HEK293 (cell line): ENCODE measurements around the gene GRB10.

Experiments used
- CTCF ChIA-PET: fragments of 350-600 bp; formaldehyde crosslinking; extraction: SDS; loops from one replicate; lab custom pipeline; 2021; ENCODE audit warnings: antibody characterized with exemption; lab: Yijun Ruan, JAX
- POLR2A ChIA-PET: fragments of 300-600 bp; formaldehyde crosslinking; extraction: SDS; loops from one replicate; lab custom pipeline; 2020; ENCODE audit warnings: antibody characterized with exemption, inconsistent platforms; lab: Yijun Ruan, JAX
- H3K27ac ChIP-seq: fragments of 200-500 bp; sonication (Bioruptor generic); 2 replicates; pipeline ENCODE4 v1.5.1; 2014; ENCODE audit warnings: low read depth, low read length, control low read depth, inconsistent platforms; ENCODE audit errors: extremely low read depth
- H3K36me3 ChIP-seq, 2 experiments: fragments of 200-500 bp in 1 of 2; sonication (Bioruptor generic) in 1 of 2; 1 replicate in 1 of 2; 2 replicates in 1 of 2; pipeline ENCODE4 v1.5.1; 2014 to 2017; ENCODE audit warnings: inconsistent platforms in 2 of 2, low read length in 2 of 2; ENCODE audit not compliant: control insufficient read depth in 2 of 2, insufficient read depth in 1 of 2
- H3K4me1 ChIP-seq: fragments of 200-500 bp; sonication (Bioruptor generic); 2 replicates; pipeline ENCODE4 v1.5.1; 2014; ENCODE audit warnings: mild to moderate bottlenecking, low read length, inconsistent platforms; ENCODE audit not compliant: control insufficient read depth, insufficient read depth
- H3K4me3 ChIP-seq: 2 replicates; pipeline ENCODE4 v1.5.1; 2011; ENCODE audit warnings: low read depth, mild to moderate bottlenecking, control low read depth, low read length, moderate library complexity
- H3K9me3 ChIP-seq: fragments of 200-500 bp; sonication (Bioruptor generic); 2 replicates; pipeline ENCODE4 v1.5.1; 2014; ENCODE audit warnings: low read depth, low read length, inconsistent platforms; ENCODE audit not compliant: control insufficient read depth, insufficient read depth
- EGR2 ChIP-seq: fragments of 450-650 bp; formaldehyde crosslinking; IDR thresholded peaks from 2 replicates; pipeline ENCODE4 v1.5.1; 2016; ENCODE audit warnings: low read depth, missing biosample characterization, missing genetic modification characterization
- GLIS1 ChIP-seq: fragments of 450-650 bp; formaldehyde crosslinking; IDR thresholded peaks from 2 replicates; pipeline ENCODE4 v1.5.1; 2016; ENCODE audit warnings: missing biosample characterization, missing genetic modification characterization
- HIC1 ChIP-seq: fragments of 450-650 bp; formaldehyde crosslinking; IDR thresholded peaks from 2 replicates; pipeline ENCODE4 v1.5.1; 2016; ENCODE audit warnings: missing biosample characterization, missing genetic modification characterization
- SALL2 ChIP-seq: fragments of 450-650 bp; formaldehyde crosslinking; IDR thresholded peaks from 2 replicates; pipeline ENCODE4 v1.5.0; 2017; ENCODE audit warnings: missing biosample characterization, mild to moderate bottlenecking, missing genetic modification characterization, borderline replicate concordance
- ZBTB1 ChIP-seq: fragments of 450-650 bp; formaldehyde crosslinking; IDR thresholded peaks from 2 replicates; pipeline ENCODE4 v1.5.1; 2016; ENCODE audit warnings: missing biosample characterization, missing genetic modification characterization
- ZFHX2 ChIP-seq: fragments of 450-650 bp; formaldehyde crosslinking; conservative IDR thresholded peaks from 2 replicates; pipeline ENCODE4 v1.5.1; 2016; ENCODE audit warnings: missing biosample characterization, missing genetic modification characterization
- ZFP3 ChIP-seq: fragments of 450-650 bp; formaldehyde crosslinking; IDR thresholded peaks from 2 replicates; pipeline ENCODE4 v1.5.1; 2016; ENCODE audit warnings: low read depth, missing biosample characterization, missing genetic modification characterization
- ZFP37 ChIP-seq: fragments of 450-650 bp; formaldehyde crosslinking; IDR thresholded peaks from 2 replicates; pipeline ENCODE4 v1.5.1; 2016; ENCODE audit warnings: missing biosample characterization, missing genetic modification characterization
- ZFP41 ChIP-seq: fragments of 450-650 bp; formaldehyde crosslinking; IDR thresholded peaks from 2 replicates; pipeline ENCODE4 v1.5.1; 2016; ENCODE audit warnings: missing biosample characterization, missing genetic modification characterization, borderline replicate concordance
- ZNF19 ChIP-seq: fragments of 450-650 bp; formaldehyde crosslinking; IDR thresholded peaks from 2 replicates; pipeline ENCODE4; 2016; ENCODE audit warnings: missing biosample characterization, missing genetic modification characterization, low read depth
- ZNF311 ChIP-seq: fragments of 450-650 bp; formaldehyde crosslinking; IDR thresholded peaks from 2 replicates; pipeline ENCODE4 v1.5.1; 2017; ENCODE audit warnings: missing biosample characterization, missing genetic modification characterization, borderline replicate concordance
- ZNF433 ChIP-seq: fragments of 450-650 bp; formaldehyde crosslinking; IDR thresholded peaks from 2 replicates; pipeline ENCODE4 v1.5.1; 2016; ENCODE audit warnings: missing biosample characterization, missing genetic modification characterization, low read depth
- ZNF555 ChIP-seq: fragments of 450-650 bp; formaldehyde crosslinking; conservative IDR thresholded peaks from 2 replicates; pipeline ENCODE4 v1.5.1; 2017; ENCODE audit warnings: missing biosample characterization, mild to moderate bottlenecking, missing genetic modification characterization, inconsistent platforms
- ZNF558 ChIP-seq: fragments of 450-650 bp; formaldehyde crosslinking; IDR thresholded peaks from 2 replicates; pipeline ENCODE4 v1.5.1; 2016; ENCODE audit warnings: missing biosample characterization, missing genetic modification characterization
- ZNF580 ChIP-seq: fragments of 450-650 bp; formaldehyde crosslinking; IDR thresholded peaks from 2 replicates; pipeline ENCODE4 v1.5.1; 2016; ENCODE audit warnings: missing biosample characterization, missing genetic modification characterization
- ZNF658 ChIP-seq: fragments of 450-650 bp; formaldehyde crosslinking; IDR thresholded peaks from 2 replicates; pipeline ENCODE4; 2016; ENCODE audit warnings: missing biosample characterization, missing genetic modification characterization
- ZSCAN16 ChIP-seq: fragments of 450-650 bp; formaldehyde crosslinking; IDR thresholded peaks from 2 replicates; pipeline ENCODE4 v1.5.1; 2016; ENCODE audit warnings: missing biosample characterization, missing genetic modification characterization

GRB10 gene

GRCh38 chr7:50676740-50677637, 105.7 kb downstream of the GRB10 start:
- CTCF ChIA-PET: interaction anchor here (0.6 to 1.2 kb wide), 7 partner anchors 44 to 231 kb away, joined by 3 to 5 read pairs (median 3); no protein-coding TSS in a partner anchor
- peaks cover 3 to 27% of the 10 kb centered on the region in 2 experiments; a peak in 2 of 3 replicates for H3K36me3 ChIP-seq

GRCh38 chr7:50676079-50676478, 106.6 kb downstream of the GRB10 start:
- H3K9me3 ChIP-seq: no peaks in the 10 kb centered on the region
- H3K4me3 ChIP-seq: no peak overlapping the region
- H3K27ac ChIP-seq: no peak overlapping the region
- no peak for TF ChIP-seq ZFP37 (tag by site-specific recombination)
- no peak for TF ChIP-seq GLIS1 (tag by site-specific recombination)
- H3K36me3 ChIP-seq: peaks cover 3 to 32% of the 10 kb centered on the region in 2 experiments; a peak in 2 of 3 replicates
- POLR2A ChIA-PET: no interaction called here
- 0 out of 2 replicates have a peak, but pooled peaks cover 2% of the 10 kb centered on the region for H3K4me1 ChIP-seq
- CTCF ChIA-PET: interaction anchor here (0.7 to 1.0 kb wide), 4 partner anchors 57 to 253 kb away, joined by 3 to 5 read pairs (median 4); no protein-coding TSS in a partner anchor

More at GRCh38 chr7:50676740-50677637, 105.7 kb downstream of the GRB10 start:
- Histone ChIP-seq H3K4me3 (no peak overlapping the region), H3K9me3 (no peaks in the 10 kb centered on the region), H3K27ac (no peak overlapping the region), H3K4me1 (0 out of 2 replicates have a peak, but pooled peaks cover 2% of the 10 kb centered on the region)
- POLR2A ChIA-PET: no interaction called here
- TF ChIP-seq SALL2 (no peak), ZNF558 (no peak), ZNF658 (tag by site-specific recombination) (no peak), ZNF19 (tag by site-specific recombination) (no peak), ZNF433 (no peak), EGR2 (tag by site-specific recombination) (peak; percentile 33; the same call in 1 of the 2 replicates), ZNF580 (no peak), ZSCAN16 (tag by site-specific recombination) (no peak), ZBTB1 (no peak), ZFP3 (tag by site-specific recombination) (no peak), ZNF311 (no peak), ZNF555 (tag by site-specific recombination) (no peak), HIC1 (tag by site-specific recombination) (no peak), ZFHX2 (tag by site-specific recombination) (0 out of 2 replicates have a peak, but pooled peaks have one; percentile 13), ZFP41 (tag by site-specific recombination) (no peak)
